HEK293T (cell line): Measurements from ENCODE around the gene CMTM3.
A peak's percentile ranks its signal among the peaks of the same experiment; 100 is the strongest.

Source experiments
- ARNT ChIP-seq: fragments of 450-650 bp; IDR thresholded peaks from 2 replicates; pipeline ENCODE4 v1.6.1; 2017; ENCODE audit warnings: mild to moderate bottlenecking
- BHLHE40 ChIP-seq: fragments of 450-650 bp; IDR thresholded peaks from 2 replicates; pipeline ENCODE4 v1.6.1; 2016; ENCODE audit warnings: mild to moderate bottlenecking, moderate library complexity, borderline replicate concordance
- ELF4 ChIP-seq: fragments of 450-650 bp; IDR thresholded peaks from 2 replicates; pipeline ENCODE4 v1.6.1; 2017; ENCODE audit warnings: antibody characterized with exemption
- FOXA1 ChIP-seq: fragments of 450-650 bp; IDR thresholded peaks from 2 replicates; pipeline ENCODE4 v1.6.1; 2016; ENCODE audit warnings: mild to moderate bottlenecking
- FOXM1 ChIP-seq: fragments of 450-650 bp; IDR thresholded peaks from 2 replicates; pipeline ENCODE4 v1.6.1; 2017; ENCODE audit warnings: mild to moderate bottlenecking, borderline replicate concordance
- HDGF ChIP-seq: fragments of 450-650 bp; IDR thresholded peaks from 2 replicates; pipeline ENCODE4 v1.6.1; 2017; ENCODE audit warnings: antibody characterized with exemption, borderline replicate concordance
- LEF1 ChIP-seq: fragments of 450-650 bp; IDR thresholded peaks from 2 replicates; pipeline ENCODE4 v1.6.1; 2017; ENCODE audit warnings: mild to moderate bottlenecking, borderline replicate concordance
- SP1 ChIP-seq: fragments of 450-650 bp; IDR thresholded peaks from 2 replicates; pipeline ENCODE4 v1.6.1; 2017
- SUZ12 ChIP-seq: fragments of 450-650 bp; IDR thresholded peaks from 2 replicates; pipeline ENCODE4 v1.6.1; 2016; ENCODE audit warnings: mild to moderate bottlenecking
- TARDBP ChIP-seq: fragments of 450-650 bp; IDR thresholded peaks from 2 replicates; pipeline ENCODE4 v1.6.1; 2016

- TF ChIP-seq SP1 (no peak), LEF1 (no peak), SUZ12 (no peak), ARNT (peak; percentile 30; the same call in 1 of the 2 replicates), FOXM1 (no peak), TARDBP (no peak), FOXA1 (no peak), ELF4 (no peak), BHLHE40 (no peak), HDGF (no peak)
Observed at GRCh38 chr16:66650707-66651473, 46.4 kb downstream of the CMTM3 start.
